Upper lobe of left lung (tissue), 6 donors: ENCODE measurements around the gene PHF23. TPM values are rescaled to one million over a fixed set of nuclear protein-coding genes. Genes with fewer than 3 reads are reported as not detected.
A peak's percentile ranks its signal among the peaks of the same experiment; 100 is the strongest.

Experiments
- ATAC-seq, 2 donors: fragments of 200-7000 bp; cut with Tn5 transposase; one replicate each; pipeline ENCODE4 v1.9.1; 2022; ENCODE audit warnings: mild to moderate bottlenecking in 2 of 2, moderate library complexity in 2 of 2; ENCODE audit not compliant: low FRiP score in 2 of 2
- DNase-seq, 2 donors: peaks; one replicate each; pipeline ENCODE4 v3.0.0-alpha.2; 2019 to 2020
- H3K27ac ChIP-seq, 4 donors: fragments of 200-600 bp; sonication (generic); one replicate each; pipeline ENCODE4 v1.5.1; 2016 to 2019
- H3K27me3 ChIP-seq, 4 donors: fragments of 200-600 bp; sonication (generic); one replicate each; pipeline ENCODE4 v1.5.1; 2017 to 2019
- H3K36me3 ChIP-seq, 4 donors: fragments of 200-600 bp; sonication (generic); one replicate each; pipeline ENCODE4 v1.5.1; 2016 to 2019
- H3K4me1 ChIP-seq, 4 donors: fragments of 200-600 bp; sonication (generic); one replicate each; pipeline ENCODE4 v1.5.1; 2018 to 2019
- H3K4me3 ChIP-seq, 4 donors: fragments of 200-600 bp; sonication (generic); one replicate each; pipeline ENCODE4 v1.5.1; 2017 to 2019; ENCODE audit warnings: mild to moderate bottlenecking in 2 of 4, moderate library complexity in 1 of 4
- H3K9me3 ChIP-seq, 4 donors: fragments of 200-600 bp; sonication (generic); one replicate each; pipeline ENCODE4 v1.5.1; 2018 to 2019
- CTCF ChIP-seq, 6 experiments: fragments of 450-650 bp in 4 of 6; fragments of 200-600 bp in 2 of 6; sonication (generic) in 2 of 6; IDR thresholded peaks; one replicate each; pipeline ENCODE4 v1.5.1; 2016 to 2019; ENCODE audit warnings: antibody characterized with exemption in 6 of 6
- EP300 ChIP-seq, 4 donors: sonication (generic); formaldehyde crosslinking; IDR thresholded peaks; one replicate each; pipeline ENCODE4 v1.5.1; 2017; ENCODE audit warnings: antibody characterized with exemption in 4 of 4, control low read depth in 2 of 4
- POLR2A ChIP-seq, 4 donors: fragments of 450-650 bp; IDR thresholded peaks; one replicate each; pipeline ENCODE4 v1.5.1; 2016 to 2017; ENCODE audit warnings: antibody characterized with exemption in 4 of 4, mild to moderate bottlenecking in 2 of 4
- POLR2AphosphoS5 ChIP-seq, 2 donors: sonication (generic); formaldehyde crosslinking; IDR thresholded peaks; one replicate each; pipeline ENCODE4 v1.5.1; 2017; ENCODE audit warnings: antibody characterized with exemption in 2 of 2
- WGBS, 2 donors: methylation state at CpG; one replicate each; pipeline ENCODE4 v1.1.5; 2017 to 2018; 5-methylcytosine and 5-hydroxymethylcytosine counted together
- total RNA-seq, 6 donors: library from RNA; depleted of rRNA in 4 of 6; stranded (reverse); fragments of >200 nt in 4 of 6; gene quantifications; one replicate each; pipeline versions ENCODE4 v1.1.0 to v1.2.1, GENCODE V29; 2016 to 2021
- donor health status: DM: no; HTN: no; CAD: no; lungs with moderate emphysema.
- donor health status: DM: no; HTN: yes; CAD: no; lungs with severe emphysema.

Gene PHF23
- total RNA-seq, 6 donors from 2014 or later: 25.4 to 54.5 (median 31.2) TPM

DNA sequence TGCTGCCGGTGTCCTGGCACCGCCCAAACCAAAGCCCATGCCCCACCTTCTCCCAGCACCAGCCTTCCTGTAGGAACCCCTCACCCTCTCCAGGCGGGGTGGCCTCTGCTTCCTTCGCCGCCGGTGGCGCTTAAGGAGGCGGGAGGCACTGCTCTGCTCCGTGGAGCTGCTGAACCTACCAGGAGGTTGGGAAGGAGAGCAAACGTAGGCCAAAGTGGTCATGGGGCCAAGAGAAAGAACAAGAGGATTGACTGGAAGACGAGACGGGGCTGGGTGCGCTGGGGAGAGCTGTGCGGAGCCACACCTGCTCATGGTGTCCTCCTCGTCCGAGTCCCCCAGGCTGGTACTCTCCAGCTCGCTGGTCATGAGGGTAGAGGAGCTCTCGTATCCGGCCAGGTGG lies 9.8 kb downstream of the PHF23 start:
- no peak overlapping the region for H3K27ac ChIP-seq
- no peak overlapping the region for H3K4me3 ChIP-seq
- TF ChIP-seq POLR2A (IDR thresholded peaks at IDR 0.05): no peak
- no peak for TF ChIP-seq EP300 (IDR thresholded peaks at IDR 0.05)
- TF ChIP-seq CTCF (IDR thresholded peaks at IDR 0.05): no peak
- H3K36me3 ChIP-seq: peaks cover 12 to 61% (median 50%) of the 10 kb centered on the region in 4 donors
- DNase-seq (peak in 1 of 2 donors; percentile 65), ATAC-seq (no peak)
- 96 to 97% methylated on average over 19 of the region's 19 CpGs for WGBS, 2 donors
- no peaks in the 10 kb centered on the region for H3K27me3 ChIP-seq
- H3K9me3 ChIP-seq: no peaks in the 10 kb centered on the region
- H3K4me1 ChIP-seq: peaks cover 14 to 34% (median 20%) of the 10 kb centered on the region in 4 donors

- Histone ChIP-seq H3K27me3 (no peaks in the 10 kb centered on the region), H3K4me1 (peaks cover 14 to 32% (median 20%) of the 10 kb centered on the region in 4 donors), H3K4me3 (no peak overlapping the region), H3K27ac (no peak overlapping the region), H3K9me3 (no peaks in the 10 kb centered on the region), H3K36me3 (peaks cover 15 to 67% (median 55%) of the 10 kb centered on the region in 4 donors)
- DNase-seq (peak in 1 of 2 donors; percentile 75), ATAC-seq (no peak)
- TF ChIP-seq EP300 (IDR thresholded peaks at IDR 0.05) (no peak), CTCF (IDR thresholded peaks at IDR 0.05) (no peak), POLR2A (IDR thresholded peaks at IDR 0.05) (no peak), POLR2AphosphoS5 (IDR thresholded peaks at IDR 0.05) (no peak)
- 93 to 96% methylated on average over 14 of the region's 14 CpGs for WGBS, 2 donors
These were observed 10.3 kb downstream of the PHF23 start for GRCh38 chr17:7228920-7229319.

- TF ChIP-seq CTCF (IDR thresholded peaks at IDR 0.05) (no peak), EP300 (IDR thresholded peaks at IDR 0.05) (no peak), POLR2A (IDR thresholded peaks at IDR 0.05) (no peak), POLR2AphosphoS5 (IDR thresholded peaks at IDR 0.05) (no peak)
- Histone ChIP-seq H3K27me3 (no peaks in the 10 kb centered on the region), H3K27ac (no peak overlapping the region), H3K9me3 (no peaks in the 10 kb centered on the region), H3K4me3 (no peak overlapping the region), H3K4me1 (peaks cover 0 to 18% (median 4%) of the 10 kb centered on the region in 4 donors), H3K36me3 (peaks cover 20 to 86% (median 74%) of the 10 kb centered on the region in 4 donors)
- 93 to 97% methylated on average over 15 to 30 of the region's 31 CpGs for WGBS, 2 donors
- ATAC-seq (no peak), DNase-seq (no peak)
These were observed 12.2 kb downstream of the PHF23 start for GRCh38 chr17:7226721-7227710.

GRCh38 chr17:7225711-7226331 lies 13.4 kb downstream of the PHF23 start:
- ATAC-seq: no peak
- WGBS, 2 donors: 68 to 90% methylated on average over 3 to 21 of the region's 21 CpGs
- no peaks in the 10 kb centered on the region for H3K9me3 ChIP-seq
- H3K36me3 ChIP-seq: peaks cover 20 to 97% (median 81%) of the 10 kb centered on the region in 4 donors
- peaks cover 9 to 18% (median 11%) of the 10 kb centered on the region in 4 donors for H3K4me1 ChIP-seq
- DNase-seq: peak in 1 of 2 donors; percentile 80
- H3K27ac ChIP-seq: no peak overlapping the region
- H3K4me3 ChIP-seq: no peak overlapping the region
- no peak for TF ChIP-seq CTCF (IDR thresholded peaks at IDR 0.05)
- no peak for TF ChIP-seq POLR2A (IDR thresholded peaks at IDR 0.05)
- no peak for TF ChIP-seq EP300 (IDR thresholded peaks at IDR 0.05)
- no peak for TF ChIP-seq POLR2AphosphoS5 (IDR thresholded peaks at IDR 0.05)
- H3K27me3 ChIP-seq: no peaks in the 10 kb centered on the region
